A549 (cell line): ENCODE measurements around the gene IREB2. TPM values are rescaled to one million over a fixed set of nuclear protein-coding genes. Genes with fewer than 3 reads are reported as not detected.
"Not testable (repeated sequence)": the region's sequence is repeated elsewhere in the genome, so short reads cannot be mapped to it uniquely, and the experiment has no call there.

ENCODE experiments used
- ATAC-seq, 2 experiments: fragments of 200-7000 bp in 1 of 2; fragments of >200 bp in 1 of 2; cut with Nextera tagmentation in 1 of 2; cut with Tn5 transposase in 1 of 2; 3 replicates each; pipeline versions ENCODE4 v1.8.0 to v1.9.1; 2018 to 2020; ENCODE audit warnings: mild to moderate bottlenecking in 1 of 2, moderate library complexity in 1 of 2
- CTCF ChIA-PET: fragments of 300-600 bp; sonication (Branson Sonifier 250); formaldehyde crosslinking; extraction: SDS; loops from one replicate; lab custom pipeline; 2021; ENCODE audit warnings: antibody characterized with exemption, inconsistent platforms; lab: Yijun Ruan, JAX
- POLR2A ChIA-PET: fragments of 350-600 bp; formaldehyde crosslinking; extraction: SDS; loops from one replicate; lab custom pipeline; 2021; ENCODE audit warnings: antibody characterized with exemption, inconsistent platforms; lab: Yijun Ruan, JAX
- DNase-seq, 2 experiments: peaks; one replicate each; pipeline versions ENCODE4 v3.0.0 to v3.0.0-alpha.2; 2011 to 2016; ENCODE audit warnings: low read depth in 1 of 2, low spot score in 1 of 2
- FAIRE-seq: peaks from 2 replicates; lab custom pipeline; 2011; peaks lifted over from hg19 to GRCh38; lab: Jason Lieb, UNC
- H3K27ac ChIP-seq, 2 experiments: fragments of >200 bp; sonication (Bioruptor Twin); formaldehyde crosslinking; 3 replicates each; pipeline ENCODE4 v1.5.1; 2016 to 2017
- H3K4me1 ChIP-seq: fragments of >200 bp; sonication (Bioruptor Twin); formaldehyde crosslinking; 3 replicates; pipeline ENCODE4 v1.6.1; 2016
- H3K4me2 ChIP-seq: fragments of >200 bp; sonication (Bioruptor Twin); formaldehyde crosslinking; 3 replicates; pipeline ENCODE4 v1.6.1; 2016
- H3K4me3 ChIP-seq: fragments of >200 bp; sonication (Bioruptor Twin); formaldehyde crosslinking; 3 replicates; pipeline ENCODE4 v1.5.1; 2016
- H3K9me3 ChIP-seq: fragments of >200 bp; sonication (Bioruptor Twin); formaldehyde crosslinking; 3 replicates; pipeline ENCODE4 v1.6.1; 2016
- CBX8 ChIP-seq: fragments of 200-600 bp; sonication (generic); IDR thresholded peaks from 2 replicates; pipeline ENCODE4 v1.6.1; 2016
- CHD2 ChIP-seq: fragments of 150-350 bp; IDR thresholded peaks from 2 replicates; pipeline ENCODE4 v1.6.1; 2014; ENCODE audit warnings: low read length; ENCODE audit not compliant: partially characterized antibody
- ELK1 ChIP-seq: fragments of 150-350 bp; IDR thresholded peaks from 2 replicates; pipeline ENCODE4 v1.6.1; 2014; ENCODE audit warnings: low read depth, mild to moderate bottlenecking, low read length
- FOSB ChIP-seq: fragments of 250-450 bp; sonication (Bioruptor Pico); IDR thresholded peaks from 2 replicates; pipeline ENCODE4 v1.5.0; 2020; ENCODE audit warnings: mild to moderate bottlenecking, moderate library complexity
- FOSL2 ChIP-seq, 2 experiments: fragments of 450-650 bp in 1 of 2; fragments of >200 bp in 1 of 2; sonication (Bioruptor Twin) in 1 of 2; formaldehyde crosslinking; IDR thresholded peaks; 2 replicates each; pipeline versions ENCODE4 v1.5.0 to v1.6.1; 2016 to 2020; ENCODE audit warnings: mild to moderate bottlenecking in 1 of 2, moderate library complexity in 1 of 2
- HDAC2 ChIP-seq: fragments of 200-600 bp; sonication (generic); IDR thresholded peaks from 2 replicates; pipeline ENCODE4 v1.6.1; 2016
- HEYL ChIP-seq: fragments of 250-450 bp; sonication (Bioruptor Pico); IDR thresholded peaks from 2 replicates; pipeline ENCODE4 v1.8.0; 2021; ENCODE audit warnings: mild to moderate bottlenecking, moderate library complexity
- HOXA7 ChIP-seq: fragments of 250-450 bp; sonication (Bioruptor Pico); IDR thresholded peaks from 2 replicates; pipeline ENCODE4 v1.5.0; 2020; ENCODE audit warnings: mild to moderate bottlenecking, moderate library complexity
- HOXB13 ChIP-seq: fragments of 250-450 bp; sonication (Bioruptor Pico); IDR thresholded peaks from 2 replicates; pipeline ENCODE4 v1.5.0; 2020; ENCODE audit warnings: low read depth, mild to moderate bottlenecking, moderate library complexity
- HOXB5 ChIP-seq: fragments of 250-450 bp; sonication (Bioruptor Pico); IDR thresholded peaks from 2 replicates; pipeline ENCODE4 v1.5.0; 2020; ENCODE audit warnings: mild to moderate bottlenecking, moderate library complexity
- JUNB ChIP-seq: fragments of >200 bp; sonication (Bioruptor Twin); formaldehyde crosslinking; IDR thresholded peaks from 2 replicates; pipeline ENCODE4 v1.6.1; 2016
- MYC ChIP-seq: IDR thresholded peaks from 2 replicates; pipeline ENCODE4 v1.6.1; 2012; ENCODE audit warnings: mild to moderate bottlenecking, inconsistent platforms, low read length, improper control_type of control experiment, borderline replicate concordance
- PBX3 ChIP-seq: IDR thresholded peaks from 2 replicates; pipeline ENCODE4 v1.6.1; 2012
- RAD21 ChIP-seq, 2 experiments: fragments of >200 bp in 1 of 2; sonication (Bioruptor Twin) in 1 of 2; formaldehyde crosslinking in 1 of 2; IDR thresholded peaks in 1 of 2; conservative IDR thresholded peaks in 1 of 2; 2 replicates in 1 of 2; 3 replicates in 1 of 2; pipeline ENCODE4 v1.6.1; 2012 to 2018; ENCODE audit warnings: inconsistent platforms in 1 of 2
- RNF2 ChIP-seq: fragments of 200-600 bp; sonication (generic); IDR thresholded peaks from 2 replicates; pipeline ENCODE4 v1.6.1; 2016; ENCODE audit warnings: low read depth, mild to moderate bottlenecking, antibody characterized with exemption, moderate library complexity, borderline replicate concordance
- SMC3 ChIP-seq: fragments of >200 bp; sonication (Bioruptor Twin); formaldehyde crosslinking; IDR thresholded peaks from 3 replicates; pipeline ENCODE4 v1.6.1; 2018; ENCODE audit warnings: inconsistent platforms
- SREBF2 ChIP-seq: fragments of 450-650 bp; IDR thresholded peaks from 2 replicates; pipeline ENCODE4 v1.6.1; 2014; ENCODE audit warnings: mild to moderate bottlenecking, moderate library complexity
- USF2 ChIP-seq: fragments of 450-650 bp; IDR thresholded peaks from 2 replicates; pipeline ENCODE4 v1.6.1; 2014; ENCODE audit warnings: antibody characterized with exemption
- ZC3H11A ChIP-seq: fragments of 450-650 bp; IDR thresholded peaks from 2 replicates; pipeline ENCODE4 v1.6.1; 2014; ENCODE audit warnings: antibody characterized with exemption, mild to moderate bottlenecking
- ZFP36 ChIP-seq: fragments of 450-650 bp; IDR thresholded peaks from 2 replicates; pipeline ENCODE4 v1.6.1; 2014; ENCODE audit warnings: borderline replicate concordance; ENCODE audit not compliant: partially characterized antibody
- ZNF302 ChIP-seq: fragments of 250-450 bp; sonication (Bioruptor Pico); IDR thresholded peaks from 2 replicates; pipeline ENCODE4 v1.9.0; 2021; ENCODE audit warnings: inconsistent platforms, mild to moderate bottlenecking, moderate library complexity
- WGBS: methylation state at CpG from one replicate; pipeline ENCODE4 v1.1.6; 2017; ENCODE audit errors: missing lambda C conversion rate; 5-methylcytosine and 5-hydroxymethylcytosine counted together
- polyA plus RNA-seq, 4 experiments: library from polyadenylated mRNA; depleted of rRNA in 3 of 4; stranded (reverse); fragments of >200 nt; fragmentation: RNase III in 1 of 4; extraction: RNeasy Plus Mini Kit Qiagen cat#74134 plus additional on column Dnase treatment in 1 of 4; gene quantifications; 2 replicates in 3 of 4; 3 replicates in 1 of 4; pipeline ENCODE4 v1.2.3, GENCODE V29; 2011 to 2017

The IREB2 gene
- polyA plus RNA-seq, 2 of the 4 experiments (the other 2 are of a cell fraction) = 37.3 to 78.1 TPM

- no peak for TF ChIP-seq USF2
- TF ChIP-seq HDAC2 = no peak
- no peak for TF ChIP-seq MYC
- no peak for TF ChIP-seq FOSB (CRISPR knock-in tag)
- TF ChIP-seq HOXB5 = no peak
- TF ChIP-seq SREBF2 = no peak
Observed at GRCh38 chr15:78509726-78510312, 71.8 kb downstream of the IREB2 start (continued).

- POLR2A ChIA-PET, FAIRE-seq, H3K4me3 ChIP-seq, H3K9me3 ChIP-seq, H3K27ac ChIP-seq, ATAC-seq, DNase-seq, H3K4me1 ChIP-seq, H3K4me2 ChIP-seq: not testable (repeated sequence)
- peak; percentile 31; the same call in 1 of the 2 replicates for TF ChIP-seq ZC3H11A
- 91% methylated on average over 3 of the region's 3 CpGs for WGBS
- CTCF ChIA-PET = interaction anchor here (1.0 to 1.2 kb wide), 2 partner anchors 14 to 15 kb away, joined by 3 read pairs; no protein-coding TSS in a partner anchor
Observed at GRCh38 chr15:78520035-78520434, 82.0 kb downstream of the IREB2 start.

GRCh38 chr15:78524230-78524629 lies 86.2 kb downstream of the IREB2 start:
- ChIA-PET POLR2A (no interaction called here), CTCF (no interaction called here)
- peaks cover 4% of the 10 kb centered on the region; the same call in 1 of the 3 replicates for H3K9me3 ChIP-seq
- no peak for TF ChIP-seq CBX8
- no peak for TF ChIP-seq RNF2
- TF ChIP-seq ZFP36 = peak; percentile 12
- no peak for TF ChIP-seq HOXA7 (CRISPR knock-in tag)
- no peak for TF ChIP-seq FOSL2 (IDR thresholded peaks at IDR 0.05)
- no peak for TF ChIP-seq FOSL2 (CRISPR knock-in tag; IDR thresholded peaks at IDR 0.05)
- no peak for TF ChIP-seq ZNF302 (CRISPR knock-in tag)
- no peaks in the 10 kb centered on the region for H3K4me1 ChIP-seq
- H3K4me2 ChIP-seq = no peak overlapping the region
- FAIRE-seq = no peak
- no peak for DNase-seq
- WGBS = 76% methylated on average over 5 of the region's 5 CpGs
- no peak overlapping the region for H3K27ac ChIP-seq
- ATAC-seq = no peak
- H3K4me3 ChIP-seq = no peak overlapping the region

GRCh38 chr15:78527325-78527724 lies 89.3 kb downstream of the IREB2 start:
- no peaks in the 10 kb centered on the region for H3K4me1 ChIP-seq
- no peak for TF ChIP-seq ZFP36
- no peak for TF ChIP-seq HOXB5
- TF ChIP-seq HOXA7 (CRISPR knock-in tag) = no peak
- no peak for TF ChIP-seq HOXB13 (CRISPR knock-in tag)
- TF ChIP-seq JUNB = no peak
- TF ChIP-seq SMC3 = no peak
- TF ChIP-seq PBX3 = no peak
- no peak for TF ChIP-seq RAD21 (conservative IDR thresholded peaks at IDR 0.05 in 1 of 2, IDR thresholded peaks at IDR 0.05 in 1 of 2)
- no peak for TF ChIP-seq CHD2
- TF ChIP-seq USF2 = no peak
- TF ChIP-seq HEYL = no peak
- TF ChIP-seq ELK1 = no peak
- TF ChIP-seq, all 56 proteins: peak for 0
- 77% methylated on average over 5 of the region's 5 CpGs for WGBS
- Histone ChIP-seq H3K27ac (no peak overlapping the region), H3K9me3 (peaks cover 4% of the 10 kb centered on the region; the same call in 1 of the 3 replicates), H3K4me2 (no peak overlapping the region), H3K4me3 (no peak overlapping the region)
- CTCF ChIA-PET = interaction anchor here (2.0 kb wide), 1 partner anchor 13 kb away, joined by 8 read pairs; the partner anchor contains the start of gene PSMA4
- DNase-seq = no peak
- no peak for FAIRE-seq
- no peak for ATAC-seq
- POLR2A ChIA-PET = no interaction called here
